MM.1S (cell line): Measurements from ENCODE around the gene ANKMY1.

Source experiments
- DNase-seq: peaks from one replicate; pipeline ENCODE4 v3.0.0-alpha.2; 2015
- H2AFZ ChIP-seq: fragments of 300-600 bp; sonication (generic); 2 replicates; pipeline ENCODE4 v1.6.0; 2016; ENCODE audit warnings: antibody characterized with exemption, low read length
- H3F3A ChIP-seq: fragments of 300-600 bp; sonication (generic); 2 replicates; pipeline ENCODE4 v1.6.1; 2016; ENCODE audit warnings: mild to moderate bottlenecking, antibody characterized with exemption, low read length, moderate library complexity, mixed read lengths; ENCODE audit not compliant: insufficient read depth
- H3K27ac ChIP-seq: fragments of 300-600 bp; sonication (generic); 2 replicates; pipeline ENCODE4 v1.5.1; 2016; ENCODE audit warnings: mild to moderate bottlenecking, low read length
- H3K27me3 ChIP-seq: fragments of 300-600 bp; sonication (generic); replicated peaks from 2 replicates; pipeline ENCODE4 v1.6.0; 2016; ENCODE audit warnings: low read length; ENCODE audit not compliant: insufficient read depth
- H3K36me3 ChIP-seq: fragments of 300-600 bp; sonication (generic); replicated peaks from 2 replicates; pipeline ENCODE4 v1.6.1; 2016; ENCODE audit warnings: mild to moderate bottlenecking, low read length, mixed read lengths; ENCODE audit not compliant: insufficient read depth
- H3K4me1 ChIP-seq: fragments of 300-600 bp; sonication (generic); 2 replicates; pipeline ENCODE4 v1.6.1; 2016; ENCODE audit warnings: low read length, mixed read lengths
- H3K4me2 ChIP-seq: fragments of 300-600 bp; sonication (generic); 2 replicates; pipeline ENCODE4 v1.6.0; 2016; ENCODE audit warnings: low read depth, low read length
- H3K4me3 ChIP-seq: fragments of 300-600 bp; sonication (generic); 2 replicates; pipeline ENCODE4 v1.5.1; 2016; ENCODE audit warnings: low read length, mixed read lengths
- H3K79me2 ChIP-seq: fragments of 300-600 bp; sonication (generic); 2 replicates; pipeline ENCODE4 v1.6.1; 2016; ENCODE audit warnings: mixed run types, low read length, mixed read lengths
- H3K9ac ChIP-seq: fragments of 300-600 bp; sonication (generic); 2 replicates; pipeline ENCODE4 v1.6.1; 2016; ENCODE audit warnings: low read length, mixed read lengths
- H3K9me2 ChIP-seq: fragments of 300-600 bp; sonication (generic); replicated peaks from 2 replicates; pipeline ENCODE4 v1.6.1; 2016; ENCODE audit warnings: mild to moderate bottlenecking, low read length, mixed read lengths; ENCODE audit not compliant: insufficient read depth
- H3K9me3 ChIP-seq: fragments of 300-600 bp; sonication (generic); replicated peaks from 2 replicates; pipeline ENCODE4 v1.6.1; 2016; ENCODE audit warnings: mild to moderate bottlenecking, low read length, mixed read lengths; ENCODE audit not compliant: insufficient read depth
- H4K20me1 ChIP-seq: fragments of 300-600 bp; sonication (generic); 2 replicates; pipeline ENCODE4 v1.6.1; 2016; ENCODE audit warnings: mild to moderate bottlenecking, low read length, moderate library complexity, mixed read lengths; ENCODE audit not compliant: insufficient read depth
- EZH2 ChIP-seq: fragments of 300-600 bp; sonication (generic); optimal IDR thresholded peaks from 2 replicates; pipeline ENCODE3; 2017; ENCODE audit warnings: low read depth, mild to moderate bottlenecking, antibody characterized with exemption, low read length, mixed read lengths
- EZH2phosphoT487 ChIP-seq: fragments of 300-600 bp; sonication (generic); IDR thresholded peaks from 2 replicates; pipeline ENCODE4 v1.6.1; 2018; ENCODE audit warnings: antibody characterized with exemption, low read length
- TF ChIP-seq, protein P1 (sequence below): fragments of 300-600 bp; sonication (generic); IDR thresholded peaks from 2 replicates; pipeline ENCODE4 v1.5.1; 2016; ENCODE audit warnings: antibody characterized with exemption, low read length, mixed read lengths

The ANKMY1 gene

DNA sequence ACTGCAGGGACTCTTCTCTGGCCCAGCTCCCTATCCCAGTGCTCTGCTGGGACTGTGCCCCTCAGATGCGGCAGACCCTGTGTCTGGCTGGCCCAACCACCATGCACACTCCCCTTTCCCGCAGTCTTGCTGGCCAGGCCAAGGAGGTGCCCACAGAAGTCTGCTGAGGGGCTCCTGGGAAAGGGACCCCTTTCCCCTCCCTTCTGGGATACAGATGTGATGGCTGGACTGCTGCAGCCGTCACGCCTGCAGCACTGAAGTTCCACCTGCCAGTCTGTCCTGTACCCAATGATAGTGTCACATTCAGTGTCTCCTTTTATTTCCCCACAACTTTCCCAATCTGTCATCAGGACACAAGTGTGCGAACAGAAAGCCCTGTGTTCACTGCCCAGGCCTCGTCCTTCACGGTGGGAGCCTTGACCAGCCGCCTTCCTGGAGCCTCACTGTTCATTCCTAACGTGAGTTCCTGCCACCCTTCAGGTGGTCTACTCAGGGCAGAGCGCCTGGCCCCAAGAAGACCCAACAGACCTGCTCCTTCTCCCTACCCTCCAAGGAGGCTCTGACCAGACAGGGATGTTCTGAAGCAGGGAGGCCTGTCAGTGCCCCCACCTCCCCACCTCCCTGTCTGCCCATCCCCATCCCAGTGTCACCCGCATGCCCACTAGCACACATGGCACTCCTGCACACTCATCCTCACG, 47.1 kb downstream of the ANKMY1 start:
- H3K9me3 ChIP-seq, result no peaks in the 10 kb centered on the region
- H2AFZ ChIP-seq, result no peak overlapping the region
- H3K9me2 ChIP-seq, result no peaks in the 10 kb centered on the region
- H3K27me3 ChIP-seq, result no peaks in the 10 kb centered on the region
- H4K20me1 ChIP-seq, result no peaks in the 10 kb centered on the region
- H3K27ac ChIP-seq, result no peak overlapping the region
- H3K79me2 ChIP-seq, result no peaks in the 10 kb centered on the region
- no peak overlapping the region for H3K4me2 ChIP-seq
- H3K4me3 ChIP-seq, result no peak overlapping the region
- H3K4me1 ChIP-seq, result 0 out of 2 replicates have a peak, but pooled peaks cover 5% of the 10 kb centered on the region
- DNase-seq, result no peak
- H3F3A ChIP-seq, result peaks cover 6% of the 10 kb centered on the region; the same call in 1 of the 2 replicates
- H3K9ac ChIP-seq, result no peak overlapping the region
- no peak for TF ChIP-seq EZH2phosphoT487
- H3K36me3 ChIP-seq, result no peaks in the 10 kb centered on the region

- H3K9me2 ChIP-seq, result no peaks in the 10 kb centered on the region
- H3K27me3 ChIP-seq, result no peaks in the 10 kb centered on the region
- H3K27ac ChIP-seq, result no peak overlapping the region
- H2AFZ ChIP-seq, result no peak overlapping the region
- H3K9me3 ChIP-seq, result no peaks in the 10 kb centered on the region
- 0 out of 2 replicates have a peak, but pooled peaks cover 5% of the 10 kb centered on the region for H3K4me1 ChIP-seq
- H3K79me2 ChIP-seq, result no peaks in the 10 kb centered on the region
- TF ChIP-seq EZH2 (no peak), EZH2phosphoT487 (no peak)
- TF ChIP-seq, protein P1, sequence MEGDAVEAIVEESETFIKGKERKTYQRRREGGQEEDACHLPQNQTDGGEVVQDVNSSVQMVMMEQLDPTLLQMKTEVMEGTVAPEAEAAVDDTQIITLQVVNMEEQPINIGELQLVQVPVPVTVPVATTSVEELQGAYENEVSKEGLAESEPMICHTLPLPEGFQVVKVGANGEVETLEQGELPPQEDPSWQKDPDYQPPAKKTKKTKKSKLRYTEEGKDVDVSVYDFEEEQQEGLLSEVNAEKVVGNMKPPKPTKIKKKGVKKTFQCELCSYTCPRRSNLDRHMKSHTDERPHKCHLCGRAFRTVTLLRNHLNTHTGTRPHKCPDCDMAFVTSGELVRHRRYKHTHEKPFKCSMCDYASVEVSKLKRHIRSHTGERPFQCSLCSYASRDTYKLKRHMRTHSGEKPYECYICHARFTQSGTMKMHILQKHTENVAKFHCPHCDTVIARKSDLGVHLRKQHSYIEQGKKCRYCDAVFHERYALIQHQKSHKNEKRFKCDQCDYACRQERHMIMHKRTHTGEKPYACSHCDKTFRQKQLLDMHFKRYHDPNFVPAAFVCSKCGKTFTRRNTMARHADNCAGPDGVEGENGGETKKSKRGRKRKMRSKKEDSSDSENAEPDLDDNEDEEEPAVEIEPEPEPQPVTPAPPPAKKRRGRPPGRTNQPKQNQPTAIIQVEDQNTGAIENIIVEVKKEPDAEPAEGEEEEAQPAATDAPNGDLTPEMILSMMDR, result no peak
- no peaks in the 10 kb centered on the region for H3K36me3 ChIP-seq
- no peak for DNase-seq
- no peak overlapping the region for H3K4me3 ChIP-seq
- H4K20me1 ChIP-seq, result no peaks in the 10 kb centered on the region
- peaks cover 6% of the 10 kb centered on the region; the same call in 1 of the 2 replicates for H3F3A ChIP-seq
- no peak overlapping the region for H3K9ac ChIP-seq
- H3K4me2 ChIP-seq, result no peak overlapping the region
Measured at GRCh38 chr2:240509667-240510512, 47.9 kb downstream of the ANKMY1 start.

DNA sequence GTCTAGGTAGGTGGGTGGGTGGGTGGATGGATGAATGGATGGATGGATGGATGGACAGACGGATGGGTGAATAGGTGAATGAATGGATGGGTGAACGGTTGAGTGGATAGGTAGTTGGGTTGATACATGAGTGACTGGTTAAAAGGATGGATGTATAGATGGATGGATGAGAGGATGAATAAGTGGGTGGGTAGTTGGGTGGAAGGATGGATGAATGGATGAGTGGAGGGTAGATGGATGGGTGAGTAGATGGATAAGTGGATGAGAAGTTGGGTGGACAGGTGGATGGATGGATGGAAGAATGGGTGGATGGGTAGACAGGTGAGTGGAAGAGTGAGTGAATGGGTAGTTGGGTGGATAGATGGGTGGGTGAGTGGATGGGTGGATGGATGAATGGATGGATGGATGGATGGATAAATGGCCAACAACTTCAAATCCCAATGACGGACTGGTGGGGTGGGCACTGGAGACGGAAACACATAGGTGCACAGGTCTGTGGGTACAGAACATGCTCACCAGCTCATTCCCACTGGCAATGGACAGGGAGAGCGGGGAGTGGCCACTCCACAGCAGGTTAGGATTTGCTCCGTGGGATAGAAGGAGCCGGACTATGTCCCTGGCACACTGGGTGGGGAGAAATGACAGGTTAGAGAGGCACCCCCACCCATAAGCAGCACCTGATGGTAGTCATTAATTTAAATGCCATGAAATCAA, 48.8 kb downstream of the ANKMY1 start:
- no peaks in the 10 kb centered on the region for H4K20me1 ChIP-seq
- H3K9me2 ChIP-seq, result no peaks in the 10 kb centered on the region
- TF ChIP-seq EZH2 (no peak), EZH2phosphoT487 (no peak)
- TF ChIP-seq, protein P1, result no peak
- H3K9me3 ChIP-seq, result no peaks in the 10 kb centered on the region
- H3K79me2 ChIP-seq, result no peaks in the 10 kb centered on the region
- no peaks in the 10 kb centered on the region for H3K36me3 ChIP-seq
- no peaks in the 10 kb centered on the region for H3K27me3 ChIP-seq
- no peak overlapping the region for H2AFZ ChIP-seq
- H3K4me2 ChIP-seq, result no peak overlapping the region
- no peak overlapping the region for H3K4me3 ChIP-seq
- H3K27ac ChIP-seq, result no peak overlapping the region
- H3K4me1 ChIP-seq, result 0 out of 2 replicates have a peak, but pooled peaks cover 1% of the 10 kb centered on the region
- H3K9ac ChIP-seq, result no peak overlapping the region
- no peak for DNase-seq
- H3F3A ChIP-seq, result no peaks in the 10 kb centered on the region
